Epithelial cell of esophagus (primary cell): ENCODE data around the gene TAOK2.

Experiments used
- DNase-seq: peaks from one replicate; pipeline ENCODE4 v3.0.0; 2010; ENCODE audit warnings: low read depth
- H3K4me3 ChIP-seq: 2 replicates; pipeline ENCODE4 v1.5.1; 2011; ENCODE audit warnings: mild to moderate bottlenecking, low read length, control low read depth
- TF ChIP-seq, protein P1 (sequence below): IDR thresholded peaks from 2 replicates; pipeline ENCODE4 v1.5.1; 2011; ENCODE audit warnings: low read depth, mild to moderate bottlenecking, low read length, control low read depth, inconsistent platforms; ENCODE audit not compliant: insufficient read depth; ENCODE audit errors: missing control alignments

Gene TAOK2

DNA sequence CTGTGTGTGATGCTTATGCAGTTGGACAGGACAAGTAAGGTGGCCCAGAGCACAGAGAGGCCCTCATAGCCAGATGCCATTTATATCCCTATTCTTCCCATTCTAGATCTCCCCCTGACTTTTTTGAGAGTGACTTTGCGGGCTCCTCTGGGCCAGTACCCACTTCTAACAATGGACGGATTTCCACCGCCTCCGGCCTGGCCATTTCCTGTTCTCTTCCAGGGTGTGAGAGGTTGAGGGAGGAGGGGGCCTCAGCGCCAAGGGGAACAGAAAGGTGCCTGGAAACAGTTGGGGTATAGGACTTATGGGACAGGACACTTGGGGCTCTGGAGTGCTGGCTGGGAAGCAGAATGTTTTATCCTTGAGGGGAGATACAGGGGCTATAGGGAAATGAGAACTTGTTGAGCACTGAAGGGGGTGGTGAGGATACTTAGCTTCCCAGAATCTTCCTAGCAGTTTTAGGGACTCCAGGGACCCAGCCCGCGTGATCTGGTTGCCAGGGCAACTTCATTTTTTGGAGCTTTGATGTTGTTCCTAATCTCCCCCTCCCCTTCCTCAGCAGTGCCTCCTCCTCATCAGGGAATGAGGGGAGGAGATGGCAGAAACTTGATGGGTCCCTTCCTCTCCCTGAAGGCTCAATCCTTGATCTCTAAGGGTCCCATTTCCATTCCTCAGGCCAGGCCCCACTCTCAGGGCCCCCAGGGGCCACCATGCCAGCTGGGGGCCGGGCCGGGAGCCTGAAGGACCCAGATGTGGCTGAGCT lies 3.6 kb downstream of the TAOK2 start:
- TF ChIP-seq, protein P1, sequence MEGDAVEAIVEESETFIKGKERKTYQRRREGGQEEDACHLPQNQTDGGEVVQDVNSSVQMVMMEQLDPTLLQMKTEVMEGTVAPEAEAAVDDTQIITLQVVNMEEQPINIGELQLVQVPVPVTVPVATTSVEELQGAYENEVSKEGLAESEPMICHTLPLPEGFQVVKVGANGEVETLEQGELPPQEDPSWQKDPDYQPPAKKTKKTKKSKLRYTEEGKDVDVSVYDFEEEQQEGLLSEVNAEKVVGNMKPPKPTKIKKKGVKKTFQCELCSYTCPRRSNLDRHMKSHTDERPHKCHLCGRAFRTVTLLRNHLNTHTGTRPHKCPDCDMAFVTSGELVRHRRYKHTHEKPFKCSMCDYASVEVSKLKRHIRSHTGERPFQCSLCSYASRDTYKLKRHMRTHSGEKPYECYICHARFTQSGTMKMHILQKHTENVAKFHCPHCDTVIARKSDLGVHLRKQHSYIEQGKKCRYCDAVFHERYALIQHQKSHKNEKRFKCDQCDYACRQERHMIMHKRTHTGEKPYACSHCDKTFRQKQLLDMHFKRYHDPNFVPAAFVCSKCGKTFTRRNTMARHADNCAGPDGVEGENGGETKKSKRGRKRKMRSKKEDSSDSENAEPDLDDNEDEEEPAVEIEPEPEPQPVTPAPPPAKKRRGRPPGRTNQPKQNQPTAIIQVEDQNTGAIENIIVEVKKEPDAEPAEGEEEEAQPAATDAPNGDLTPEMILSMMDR = no peak
- H3K4me3 ChIP-seq = no peak overlapping the region
- DNase-seq = no peak

DNA sequence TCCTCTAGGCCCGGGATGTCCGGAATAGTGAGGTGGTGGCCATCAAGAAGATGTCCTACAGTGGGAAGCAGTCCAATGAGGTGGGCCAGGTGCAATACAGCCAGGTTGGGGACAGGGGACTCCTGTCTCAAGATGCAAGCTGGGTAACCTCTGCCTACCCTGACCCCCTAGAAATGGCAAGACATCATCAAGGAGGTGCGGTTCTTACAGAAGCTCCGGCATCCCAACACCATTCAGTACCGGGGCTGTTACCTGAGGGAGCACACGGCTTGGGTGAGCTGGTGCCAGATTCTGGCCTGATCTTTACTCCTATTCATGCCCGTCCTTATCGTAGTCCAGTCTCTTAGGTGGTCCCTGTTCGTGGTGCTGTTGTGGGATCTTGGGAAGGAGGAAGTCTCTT lies 4.4 kb downstream of the TAOK2 start:
- no peak overlapping the region for H3K4me3 ChIP-seq
- DNase-seq = no peak
- TF ChIP-seq, protein P1 = no peak

DNA sequence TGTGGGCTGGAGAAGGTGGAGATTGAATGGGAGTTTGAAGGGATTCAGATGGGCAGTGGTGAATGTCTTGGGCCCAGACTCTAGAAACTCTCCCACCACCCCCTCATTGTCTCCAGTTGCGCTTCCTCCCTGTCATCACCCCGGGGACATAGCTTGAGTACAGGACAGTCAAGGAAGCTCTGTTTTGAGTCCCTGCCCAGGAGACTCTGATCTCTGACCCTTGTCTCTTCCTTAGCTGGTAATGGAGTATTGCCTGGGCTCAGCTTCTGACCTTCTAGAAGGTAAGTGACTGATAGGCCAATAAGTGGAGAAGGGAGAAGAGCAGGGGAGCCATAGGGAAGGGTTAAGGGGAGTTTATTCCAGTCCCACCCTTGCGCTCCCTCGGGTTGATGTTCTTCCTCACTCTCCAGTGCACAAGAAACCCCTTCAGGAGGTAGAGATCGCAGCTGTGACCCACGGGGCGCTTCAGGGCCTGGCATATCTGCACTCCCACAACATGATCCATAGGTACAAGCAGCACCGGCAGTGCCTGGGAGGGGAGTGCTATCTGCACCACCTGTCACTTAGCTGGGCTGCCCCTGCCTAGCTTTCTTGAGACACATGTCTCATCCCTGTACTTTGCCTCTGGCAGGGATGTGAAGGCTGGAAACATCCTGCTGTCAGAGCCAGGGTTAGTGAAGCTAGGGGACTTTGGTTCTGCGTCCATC lies 5.0 kb downstream of the TAOK2 start:
- TF ChIP-seq, protein P1 = no peak
- no peak overlapping the region for H3K4me3 ChIP-seq
- DNase-seq = no peak

DNA sequence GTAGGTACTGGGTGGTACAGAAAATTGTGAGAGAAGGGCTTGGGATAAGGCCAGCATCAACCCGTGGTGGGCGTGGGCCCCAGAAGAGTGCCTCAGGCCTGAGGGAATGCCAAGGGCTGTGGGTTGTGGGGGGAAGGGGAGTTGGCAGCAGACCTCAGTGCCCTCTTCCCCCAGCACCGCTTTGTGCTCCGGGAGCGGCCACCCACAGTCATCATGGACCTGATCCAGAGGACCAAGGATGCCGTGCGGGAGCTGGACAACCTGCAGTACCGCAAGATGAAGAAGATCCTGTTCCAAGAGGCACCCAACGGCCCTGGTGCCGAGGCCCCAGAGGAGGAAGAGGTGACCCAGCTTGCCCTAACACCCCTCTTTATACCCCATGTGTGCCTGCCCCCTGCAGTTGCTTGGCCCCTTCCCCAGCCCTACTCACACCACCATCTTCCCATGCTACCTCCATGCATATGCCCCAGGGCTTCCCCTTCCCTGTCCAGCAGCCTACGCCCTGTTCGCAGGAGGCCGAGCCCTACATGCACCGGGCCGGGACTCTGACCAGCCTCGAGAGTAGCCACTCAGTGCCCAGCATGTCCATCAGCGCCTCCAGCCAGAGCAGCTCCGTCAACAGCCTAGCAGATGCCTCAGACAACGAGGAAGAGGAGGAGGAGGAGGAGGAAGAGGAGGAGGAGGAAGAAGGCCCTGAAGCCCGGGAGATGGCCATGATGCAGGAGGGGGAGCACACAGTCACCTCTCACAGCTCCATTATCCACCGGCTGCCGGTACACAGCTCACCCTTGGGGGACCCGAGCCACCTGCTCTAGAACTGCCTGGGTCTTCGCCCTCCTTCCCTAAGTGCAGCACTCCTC lies 9.1 kb downstream of the TAOK2 start:
- TF ChIP-seq, protein P1 = no peak
- DNase-seq = no peak
- H3K4me3 ChIP-seq = no peak overlapping the region

DNA sequence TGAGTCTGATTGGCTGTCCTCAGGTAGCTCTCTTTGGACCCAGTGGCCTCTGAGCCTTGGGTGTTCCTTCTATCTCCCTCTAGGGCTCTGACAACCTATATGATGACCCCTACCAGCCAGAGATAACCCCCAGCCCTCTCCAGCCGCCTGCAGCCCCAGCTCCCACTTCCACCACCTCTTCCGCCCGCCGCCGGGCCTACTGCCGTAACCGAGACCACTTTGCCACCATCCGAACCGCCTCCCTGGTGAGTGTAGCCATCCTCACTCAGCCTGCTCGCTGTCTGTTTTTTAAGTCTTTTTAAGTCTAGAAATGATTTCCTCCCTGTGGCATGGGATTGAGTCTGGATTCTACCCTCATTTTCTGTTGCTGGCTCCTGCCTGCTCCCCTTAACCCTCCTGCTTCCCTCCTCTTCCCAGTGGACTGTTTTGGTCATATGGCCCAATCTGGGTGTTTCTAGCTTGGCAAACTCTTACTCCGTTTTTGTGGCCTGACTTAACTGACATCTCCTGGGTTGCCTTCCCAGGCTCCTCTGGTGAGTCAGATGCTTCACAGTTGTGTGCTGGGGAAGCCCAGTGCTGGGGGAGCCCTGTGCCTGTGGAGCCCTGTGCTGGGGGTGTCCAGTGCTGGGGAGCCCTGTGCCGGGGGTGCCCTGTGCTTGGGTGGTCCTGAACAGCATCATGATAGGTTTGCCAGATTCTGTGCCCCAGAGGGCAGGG lies 9.9 kb downstream of the TAOK2 start:
- DNase-seq = no peak
- TF ChIP-seq, protein P1 = no peak
- no peak overlapping the region for H3K4me3 ChIP-seq

DNA sequence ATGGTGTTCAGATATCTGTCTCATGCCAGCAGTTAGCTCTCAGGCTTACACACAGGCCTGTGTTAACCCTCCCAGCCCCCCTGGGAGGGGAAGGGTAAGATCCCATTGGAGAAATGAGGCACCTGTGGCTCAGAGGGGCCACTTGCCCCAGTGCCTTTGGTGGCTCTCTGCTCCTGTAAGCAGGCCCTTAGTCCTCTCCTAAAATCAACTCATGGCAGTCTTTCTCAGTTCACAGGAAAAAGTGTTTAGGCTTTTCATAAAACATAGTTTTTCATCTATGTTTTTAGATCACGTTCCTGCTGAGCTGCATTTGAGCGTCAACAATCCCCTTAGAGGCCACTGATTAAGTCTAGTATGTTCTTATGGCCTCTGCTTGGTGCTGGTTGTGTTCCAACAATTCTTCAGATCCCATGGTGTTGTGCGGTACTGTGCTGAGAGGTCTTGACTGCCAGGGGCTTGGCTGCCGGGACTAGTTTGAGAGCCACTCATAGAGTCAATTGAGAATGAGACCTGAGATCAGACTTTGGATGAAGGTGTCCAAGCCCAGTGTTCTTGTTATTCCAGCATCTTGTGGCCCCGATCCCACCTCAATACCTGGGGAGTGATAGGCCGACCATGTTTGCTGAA lies 10.6 kb downstream of the TAOK2 start:
- H3K4me3 ChIP-seq = no peak overlapping the region
- TF ChIP-seq, protein P1 = no peak
- DNase-seq = no peak
